Stimulated activated naive CD8-positive, alpha-beta T cell treated with anti-CD3 and anti-CD28 coated beads, Interleukin-15, Interleukin-2, amounts not matched to agents 100 ng/mL and 50 ng/mL, for 24 hours (primary cell): ENCODE data around the gene LIMA1.
A peak's percentile ranks its signal among the peaks of the same experiment; 100 is the strongest.

Experiments
- H3K27ac Mint-ChIP-seq: one replicate; pipeline ENCODE4 v1.8.0; 2021; ENCODE audit warnings: mild to moderate bottlenecking, mixed read lengths
- H3K27me3 Mint-ChIP-seq: one replicate; pipeline ENCODE4 v1.8.0; 2021; ENCODE audit warnings: mixed read lengths
- H3K36me3 Mint-ChIP-seq: one replicate; pipeline ENCODE4 v1.8.0; 2021; ENCODE audit warnings: low read depth, mixed read lengths
- H3K4me1 Mint-ChIP-seq: one replicate; pipeline ENCODE4 v1.8.0; 2021; ENCODE audit warnings: low read depth, mixed read lengths
- H3K4me3 Mint-ChIP-seq: one replicate; pipeline ENCODE4 v1.8.0; 2021; ENCODE audit warnings: mild to moderate bottlenecking, mixed read lengths
- H3K9me3 Mint-ChIP-seq: one replicate; pipeline ENCODE4 v1.8.0; 2021; ENCODE audit warnings: mixed read lengths

LIMA1 gene

GRCh38 chr12:50200552-50201273 is 82.6 kb downstream of the LIMA1 start:
- no peak overlapping the region for H3K27ac Mint-ChIP-seq
- no peaks in the 10 kb centered on the region for H3K9me3 Mint-ChIP-seq
- no peak overlapping the region for H3K4me3 Mint-ChIP-seq

GRCh38 chr12:50198829-50199228 is 84.5 kb downstream of the LIMA1 start:
- Mint-ChIP-seq H3K27me3 (no peaks in the 10 kb centered on the region), H3K27ac (no peak overlapping the region), H3K36me3 (peaks cover 49% of the 10 kb centered on the region), H3K4me1 (no peaks in the 10 kb centered on the region), H3K4me3 (no peak overlapping the region), H3K9me3 (no peaks in the 10 kb centered on the region)

More at GRCh38 chr12:50200552-50201273, 82.6 kb downstream of the LIMA1 start:
- no peaks in the 10 kb centered on the region for H3K27me3 Mint-ChIP-seq
- peaks cover 60% of the 10 kb centered on the region for H3K36me3 Mint-ChIP-seq
- H3K4me1 Mint-ChIP-seq = no peaks in the 10 kb centered on the region

GRCh38 chr12:50197297-50197727 is 86.0 kb downstream of the LIMA1 start:
- Mint-ChIP-seq H3K27me3 (no peaks in the 10 kb centered on the region), H3K4me1 (no peaks in the 10 kb centered on the region), H3K36me3 (peaks cover 47% of the 10 kb centered on the region), H3K27ac (no peak overlapping the region), H3K9me3 (no peaks in the 10 kb centered on the region), H3K4me3 (no peak overlapping the region)

GRCh38 chr12:50196537-50196936 is 86.8 kb downstream of the LIMA1 start:
- Mint-ChIP-seq H3K27me3 (no peaks in the 10 kb centered on the region), H3K36me3 (peaks cover 45% of the 10 kb centered on the region), H3K27ac (no peak overlapping the region), H3K4me1 (no peaks in the 10 kb centered on the region), H3K9me3 (no peaks in the 10 kb centered on the region), H3K4me3 (no peak overlapping the region)

- Mint-ChIP-seq H3K27ac (no peak overlapping the region), H3K36me3 (peaks cover 42% of the 10 kb centered on the region)
These were observed 87.5 kb downstream of the LIMA1 start for GRCh38 chr12:50195832-50196231.

GRCh38 chr12:50192908-50193307 is 90.4 kb downstream of the LIMA1 start:
- H3K27me3 Mint-ChIP-seq = no peaks in the 10 kb centered on the region
- H3K4me1 Mint-ChIP-seq = peaks cover 16% of the 10 kb centered on the region
- H3K4me3 Mint-ChIP-seq = no peak overlapping the region
- H3K36me3 Mint-ChIP-seq = peaks cover 28% of the 10 kb centered on the region
- no peak overlapping the region for H3K27ac Mint-ChIP-seq
- no peaks in the 10 kb centered on the region for H3K9me3 Mint-ChIP-seq

More at GRCh38 chr12:50195832-50196231, 87.5 kb downstream of the LIMA1 start:
- H3K9me3 Mint-ChIP-seq = no peaks in the 10 kb centered on the region
- no peaks in the 10 kb centered on the region for H3K27me3 Mint-ChIP-seq
- no peaks in the 10 kb centered on the region for H3K4me1 Mint-ChIP-seq
- no peak overlapping the region for H3K4me3 Mint-ChIP-seq

GRCh38 chr12:50192236-50192635 is 91.1 kb downstream of the LIMA1 start:
- Mint-ChIP-seq H3K4me1 (peaks cover 23% of the 10 kb centered on the region), H3K36me3 (peaks cover 28% of the 10 kb centered on the region), H3K27me3 (no peaks in the 10 kb centered on the region), H3K9me3 (no peaks in the 10 kb centered on the region), H3K27ac (peak overlapping the region; percentile 16), H3K4me3 (no peak overlapping the region)

GRCh38 chr12:50190859-50191258 is 92.5 kb downstream of the LIMA1 start:
- Mint-ChIP-seq H3K9me3 (no peaks in the 10 kb centered on the region), H3K36me3 (peaks cover 19% of the 10 kb centered on the region), H3K27ac (no peak overlapping the region), H3K4me1 (peaks cover 36% of the 10 kb centered on the region), H3K27me3 (no peaks in the 10 kb centered on the region), H3K4me3 (no peak overlapping the region)

GRCh38 chr12:50188875-50189575 is 94.3 kb downstream of the LIMA1 start:
- Mint-ChIP-seq H3K9me3 (no peaks in the 10 kb centered on the region), H3K27me3 (no peaks in the 10 kb centered on the region), H3K4me1 (peaks cover 52% of the 10 kb centered on the region), H3K27ac (peak overlapping the region; percentile 90), H3K36me3 (peaks cover 16% of the 10 kb centered on the region), H3K4me3 (no peak overlapping the region)

- Mint-ChIP-seq H3K4me3 (no peak overlapping the region), H3K27me3 (no peaks in the 10 kb centered on the region), H3K36me3 (peaks cover 20% of the 10 kb centered on the region), H3K9me3 (no peaks in the 10 kb centered on the region), H3K4me1 (peaks cover 56% of the 10 kb centered on the region), H3K27ac (peak overlapping the region; percentile 90)
These were observed 95.0 kb downstream of the LIMA1 start for GRCh38 chr12:50188241-50188781.

- Mint-ChIP-seq H3K9me3 (no peaks in the 10 kb centered on the region), H3K4me1 (peaks cover 56% of the 10 kb centered on the region), H3K4me3 (peak overlapping the region; percentile 46), H3K27me3 (no peaks in the 10 kb centered on the region), H3K36me3 (peaks cover 18% of the 10 kb centered on the region), H3K27ac (peak overlapping the region; percentile 90)
These were observed 96.0 kb downstream of the LIMA1 start for GRCh38 chr12:50187084-50187900.

GRCh38 chr12:50186681-50187080 is 96.6 kb downstream of the LIMA1 start:
- peak overlapping the region; percentile 90 for H3K27ac Mint-ChIP-seq
- no peaks in the 10 kb centered on the region for H3K9me3 Mint-ChIP-seq
- peak overlapping the region; percentile 46 for H3K4me3 Mint-ChIP-seq
- H3K36me3 Mint-ChIP-seq = peaks cover 18% of the 10 kb centered on the region
- peaks cover 56% of the 10 kb centered on the region for H3K4me1 Mint-ChIP-seq
- no peaks in the 10 kb centered on the region for H3K27me3 Mint-ChIP-seq

GRCh38 chr12:50185970-50186663 is 97.2 kb downstream of the LIMA1 start:
- Mint-ChIP-seq H3K4me3 (peak overlapping the region; percentile 46), H3K9me3 (no peaks in the 10 kb centered on the region), H3K27ac (peak overlapping the region; percentile 90), H3K36me3 (peaks cover 24% of the 10 kb centered on the region), H3K27me3 (no peaks in the 10 kb centered on the region), H3K4me1 (peaks cover 56% of the 10 kb centered on the region)

- Mint-ChIP-seq H3K4me3 (no peak overlapping the region), H3K9me3 (no peaks in the 10 kb centered on the region), H3K27me3 (no peaks in the 10 kb centered on the region), H3K4me1 (peaks cover 56% of the 10 kb centered on the region), H3K27ac (peak overlapping the region; percentile 90), H3K36me3 (peaks cover 26% of the 10 kb centered on the region)
These were observed 97.9 kb downstream of the LIMA1 start for GRCh38 chr12:50185301-50185895.
